Measurements from ENCODE around the gene SRI. TPM values are rescaled to one million over a fixed set of nuclear protein-coding genes. Genes with fewer than 3 reads are reported as not detected.

SRI gene
- total RNA-seq, 1 experiment from 2014 or later, result 136 TPM

GRCh38 chr7:88203401-88203800 lies 16.4 kb downstream of the SRI start:
- no peak overlapping the region for H2BK120ac ChIP-seq (ENCODE audit: low read depth, low read length, poor library complexity, severe bottlenecking)
- no peak overlapping the region for H3K56ac ChIP-seq (ENCODE audit: insufficient read length, low read depth, low read length)
- H4K5ac ChIP-seq (ENCODE audit: insufficient read length, low read depth, low read length), result no peak overlapping the region
- H4K8ac ChIP-seq (replicated peaks; ENCODE audit: insufficient read length, low read depth, low read length), result no peak overlapping the region
- no peaks in the 10 kb centered on the region for H3K79me1 ChIP-seq (ENCODE audit: insufficient read depth, low read depth, low read length, poor library complexity, severe bottlenecking)
- no peaks in the 10 kb centered on the region for H3K79me2 ChIP-seq (ENCODE audit: insufficient read depth, low read length)
- no peaks in the 10 kb centered on the region for H3K27me3 Mint-ChIP-seq (ENCODE audit: low read depth)
- no peak overlapping the region for H3K4ac ChIP-seq (ENCODE audit: low read depth, low read length)
- H3K4me3 Mint-ChIP-seq, result no peak overlapping the region
- peaks cover 26 to 39% (median 39%) of the 10 kb centered on the region in 3 experiments; a peak in 6 of 7 replicates for H3K36me3 Mint-ChIP-seq (ENCODE audit: insufficient read depth in 1 of 3, low read depth in 3 of 3)
- no peak for DNase-seq
- no peak overlapping the region for H3K4me2 ChIP-seq (ENCODE audit: insufficient read depth, insufficient read length, low read length)
- H3K9me3 Mint-ChIP-seq, result no peaks in the 10 kb centered on the region
- no peak overlapping the region for H3K27ac Mint-ChIP-seq
- no peak overlapping the region for H3K23ac ChIP-seq (ENCODE audit: insufficient read length, low read depth, low read length)
- no peak overlapping the region for H2BK5ac ChIP-seq (ENCODE audit: insufficient read length, low read length)
- H3K9me3 ChIP-seq (ENCODE audit: control insufficient read depth, low read depth, low read length), result no peaks in the 10 kb centered on the region
- H2BK20ac ChIP-seq (ENCODE audit: low read depth, low read length, poor library complexity, severe bottlenecking), result no peak overlapping the region
- no peak overlapping the region for H3K14ac ChIP-seq (ENCODE audit: insufficient read depth, low read length)
- no CpG with 5 or more reads among the region's 4 CpGs for WGBS (ENCODE audit: extremely low coverage, insufficient read length, low lambda C conversion rate)
- no peak overlapping the region for H3K27ac ChIP-seq (ENCODE audit: insufficient read length, low read depth, low read length)
- peaks cover 9% of the 10 kb centered on the region; the same call in 1 of the 2 replicates for H3K4me1 ChIP-seq (ENCODE audit: insufficient read depth, low read length)
- no peak overlapping the region for H2BK15ac ChIP-seq (ENCODE audit: low read depth, low read length)
- no peaks in the 10 kb centered on the region for H3K23me2 ChIP-seq (ENCODE audit: insufficient read length, low read depth, low read length, poor library complexity, severe bottlenecking)
- H3K4me1 Mint-ChIP-seq, result peaks cover 24 to 42% of the 10 kb centered on the region in 2 experiments
- H2BK12ac ChIP-seq (ENCODE audit: insufficient read length, low read depth, low read length), result no peak overlapping the region
- H4K20me1 ChIP-seq (ENCODE audit: control insufficient read depth, insufficient read depth, insufficient read length), result no peaks in the 10 kb centered on the region
- H3T11ph ChIP-seq (ENCODE audit: low read length), result no peak overlapping the region
- no peak overlapping the region for H3K18ac ChIP-seq (ENCODE audit: insufficient read length, low read depth, low read length)
- H4K91ac ChIP-seq (ENCODE audit: insufficient read length, low read depth, low read length), result no peak overlapping the region
- no peak overlapping the region for H3K9ac ChIP-seq (ENCODE audit: extremely low read depth, insufficient read length, low read length)
- H2AK5ac ChIP-seq (ENCODE audit: insufficient read length, low read length), result no peak overlapping the region
- no peaks in the 10 kb centered on the region for H3K27me3 ChIP-seq (ENCODE audit: insufficient read depth, low read length)
- no peak overlapping the region for H2AFZ ChIP-seq (ENCODE audit: low read length)
- TF ChIP-seq CTCF (conservative IDR thresholded peaks at IDR 0.05), result no peak
